GM18499 (cell line): ENCODE results near the gene SP110.
"Not testable (repeated sequence)": the region's sequence is repeated elsewhere in the genome, so short reads cannot be mapped to it uniquely, and the experiment has no call there.

Experiments used
- ATAC-seq: cut with Tn5 transposase; IDR thresholded peaks from one replicate; pipeline ENCODE4 v1.9.1; 2021; ENCODE audit warnings: moderate number of reproducible peaks; ENCODE audit not compliant: insufficient read depth, unreplicated experiment

SP110 gene

DNA sequence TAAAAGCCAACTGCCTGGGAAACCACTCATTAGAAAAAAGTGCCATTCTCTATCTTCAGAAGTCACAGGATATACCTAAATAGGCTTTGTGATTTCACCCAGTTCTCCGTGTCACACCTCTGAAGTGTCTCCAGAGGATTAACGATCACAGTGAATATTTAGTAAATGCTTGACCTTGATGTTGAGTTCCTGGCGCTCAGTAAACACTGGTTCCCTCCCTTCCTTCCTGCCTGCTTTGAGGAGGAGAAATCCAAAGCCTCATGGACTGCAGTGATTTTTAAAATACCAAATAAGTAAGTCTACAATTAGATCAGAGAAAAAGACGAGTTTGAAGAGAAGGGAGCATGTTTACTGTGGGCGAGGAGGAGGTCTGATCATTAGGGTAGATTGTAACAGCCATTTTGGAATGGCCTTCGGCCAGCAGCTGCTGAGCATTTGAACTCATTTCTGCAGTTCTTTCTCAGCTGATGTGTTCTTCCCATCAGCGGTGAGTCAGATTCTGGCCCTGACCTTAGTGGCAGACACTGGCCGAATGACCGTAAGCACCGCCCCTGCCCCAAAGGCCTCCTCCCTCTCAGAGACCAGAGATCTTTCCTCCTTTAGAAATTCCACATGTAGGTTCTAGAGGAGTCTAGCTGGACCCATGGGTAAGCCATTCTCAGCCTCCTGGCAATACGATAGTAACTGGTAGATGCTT, 89.0 kb downstream of the SP110 start:
- ATAC-seq, result no peak

GRCh38 chr2:230129343-230129742, 90.4 kb downstream of the SP110 start:
- ATAC-seq, result no peak

GRCh38 chr2:230128623-230129342, 91.0 kb downstream of the SP110 start:
- no peak for ATAC-seq

GRCh38 chr2:230127195-230127594, 92.6 kb downstream of the SP110 start:
- ATAC-seq, result no peak

- no peak for ATAC-seq
Measured at GRCh38 chr2:230124757-230125431, 94.9 kb downstream of the SP110 start.

- no peak for ATAC-seq
Measured at GRCh38 chr2:230124235-230124634, 95.5 kb downstream of the SP110 start.

- not testable (repeated sequence) for ATAC-seq
Measured at GRCh38 chr2:230120376-230120775, 99.4 kb downstream of the SP110 start.

- not testable (repeated sequence) for ATAC-seq
Measured at GRCh38 chr2:230119827-230120226, 100.0 kb downstream of the SP110 start.
